OCI-LY3 (cell line): ENCODE results near the gene GCK.

ENCODE experiments used
- CTCF ChIP-seq: fragments of 200-600, 300-600 bp; sonication (generic); IDR thresholded peaks from 2 replicates; pipeline ENCODE4 v1.5.1; 2014; ENCODE audit warnings: antibody characterized with exemption, low read length, low read depth
- EZH2phosphoT487 ChIP-seq: fragments of 200-600 bp; shearing (Covaris generic); IDR thresholded peaks from 2 replicates; pipeline ENCODE4 v1.6.1; 2018; ENCODE audit warnings: antibody characterized with exemption, mixed run types, low read depth

- TF ChIP-seq CTCF (no peak), EZH2phosphoT487 (no peak)
These were observed 68.8 kb downstream of the GCK start for GRCh38 chr7:44120395-44120794.
